CD8-positive, alpha-beta memory T cell (primary cell): ENCODE measurements around the gene PRKCB. TPM values are rescaled to one million over a fixed set of nuclear protein-coding genes. Genes with fewer than 3 reads are reported as not detected.

ENCODE experiments used
- CTCF ChIA-PET: fragments of 350-600 bp; sonication (Branson Sonifier 250); formaldehyde crosslinking; loops from one replicate; lab custom pipeline; 2021; ENCODE audit warnings: antibody characterized with exemption; lab: Charles Lee
- POLR2A ChIA-PET: fragments of 350-600 bp; sonication (Branson Sonifier 250); formaldehyde crosslinking; loops from one replicate; lab custom pipeline; 2021; ENCODE audit warnings: antibody characterized with exemption; lab: Charles Lee
- DNase-seq, 5 donors: peaks; one replicate each; pipeline versions ENCODE4 v3.0.0 to v3.0.0-alpha.2; 2020 to 2022; ENCODE audit warnings: mixed read lengths in 1 of 5
- H3K27ac ChIP-seq: one replicate; pipeline ENCODE4 v1.7.0; 2013; ENCODE audit warnings: low read depth, mild to moderate bottlenecking, low read length, moderate library complexity
- H3K27me3 ChIP-seq: 2 replicates; pipeline ENCODE4 v1.7.0; 2013; ENCODE audit warnings: low read length, mild to moderate bottlenecking; ENCODE audit not compliant: insufficient read depth, poor library complexity, severe bottlenecking
- H3K36me3 ChIP-seq: 2 replicates; pipeline ENCODE4 v1.7.0; 2013; ENCODE audit warnings: mild to moderate bottlenecking, low read length, moderate library complexity; ENCODE audit not compliant: insufficient read depth
- H3K4me1 ChIP-seq: 2 replicates; pipeline ENCODE4 v1.7.0; 2013; ENCODE audit warnings: mild to moderate bottlenecking, low read length, moderate library complexity; ENCODE audit not compliant: insufficient read depth
- H3K4me3 ChIP-seq: 2 replicates; pipeline ENCODE4 v1.7.0; 2013; ENCODE audit warnings: mild to moderate bottlenecking, low read length
- H3K9me3 ChIP-seq: 2 replicates; pipeline ENCODE4 v1.7.0; 2013; ENCODE audit warnings: mild to moderate bottlenecking, low read length
- H3K27ac Mint-ChIP-seq, 8 donors: one replicate each; pipeline ENCODE4 v1.8.0; 2020 to 2021; ENCODE audit warnings: mixed read lengths in 8 of 8, mild to moderate bottlenecking in 6 of 8, inconsistent platforms in 3 of 8, moderate library complexity in 3 of 8
- H3K27me3 Mint-ChIP-seq, 2 donors: one replicate each; pipeline ENCODE4 v1.8.0; 2020 to 2021; ENCODE audit warnings: mixed read lengths in 2 of 2, mild to moderate bottlenecking in 1 of 2, moderate library complexity in 1 of 2
- H3K36me3 Mint-ChIP-seq, 3 donors: one replicate each; pipeline ENCODE4 v1.8.0; 2020 to 2021; ENCODE audit warnings: mixed read lengths in 3 of 3, inconsistent platforms in 1 of 3, mild to moderate bottlenecking in 1 of 3
- H3K4me1 Mint-ChIP-seq, 3 donors: one replicate each; pipeline ENCODE4 v1.8.0; 2020 to 2021; ENCODE audit warnings: mixed read lengths in 3 of 3, inconsistent platforms in 1 of 3, mild to moderate bottlenecking in 1 of 3
- H3K4me3 Mint-ChIP-seq, 7 donors: one replicate each; pipeline ENCODE4 v1.8.0; 2020 to 2021; ENCODE audit warnings: mixed read lengths in 7 of 7, mild to moderate bottlenecking in 6 of 7, moderate library complexity in 4 of 7, inconsistent platforms in 2 of 7
- H3K9me3 Mint-ChIP-seq, 5 donors: one replicate each; pipeline ENCODE4 v1.8.0; 2020 to 2022; ENCODE audit warnings: mixed read lengths in 5 of 5, mild to moderate bottlenecking in 3 of 5, moderate library complexity in 2 of 5, inconsistent platforms in 1 of 5
- polyA plus RNA-seq: library from polyadenylated mRNA; unstranded; fragments of 300-500 nt; fragmentation: Illumina TruSeq; gene quantifications from one replicate; pipeline ENCODE4 v1.2.3, GENCODE V29; 2021
- total RNA-seq, 2 experiments: library from RNA; stranded (reverse); gene quantifications; one replicate each; pipeline ENCODE4 v1.2.3, GENCODE V29; 2021

PRKCB gene
- total and polyA plus RNA-seq, 3 experiments from 2014 or later = 96.5 to 136 (median 98.2) TPM

GRCh38 chr16:24077966-24078365, 242.2 kb downstream of the PRKCB start:
- Histone ChIP-seq H3K27me3 (no peaks in the 10 kb centered on the region), H3K4me1 (no peaks in the 10 kb centered on the region), H3K9me3 (no peaks in the 10 kb centered on the region), H3K27ac (no peak overlapping the region), H3K36me3 (no peaks in the 10 kb centered on the region), H3K4me3 (no peak overlapping the region)
- Mint-ChIP-seq H3K4me3 (no peak overlapping the region), H3K27me3 (no peaks in the 10 kb centered on the region), H3K27ac (no peak overlapping the region), H3K36me3 (peaks cover 0 to 31% (median 10%) of the 10 kb centered on the region in 3 donors), H3K9me3 (no peaks in the 10 kb centered on the region), H3K4me1 (peaks cover 37 to 61% (median 57%) of the 10 kb centered on the region in 3 donors)
- DNase-seq = no peak
- ChIA-PET CTCF (no interaction called here), POLR2A (no interaction called here)

- CTCF ChIA-PET = no interaction called here
- H3K27ac ChIP-seq = no peak overlapping the region
These were observed 249.9 kb downstream of the PRKCB start for GRCh38 chr16:24085666-24086065.

GRCh38 chr16:24087891-24088410, 252.2 kb downstream of the PRKCB start:
- H3K27me3 ChIP-seq = no peaks in the 10 kb centered on the region
- peaks cover 14 to 22% (median 17%) of the 10 kb centered on the region in 5 donors for H3K9me3 Mint-ChIP-seq
- no peaks in the 10 kb centered on the region for H3K4me1 ChIP-seq
- ChIA-PET CTCF (no interaction called here), POLR2A (no interaction called here)
- no peak overlapping the region for H3K4me3 Mint-ChIP-seq
- H3K27ac ChIP-seq = no peak overlapping the region
- H3K27ac Mint-ChIP-seq = no peak overlapping the region
- H3K27me3 Mint-ChIP-seq = peaks cover 0 to 2% of the 10 kb centered on the region in 2 donors
- H3K36me3 Mint-ChIP-seq = peaks cover 27 to 61% (median 46%) of the 10 kb centered on the region in 3 donors
- peaks cover 32 to 45% (median 36%) of the 10 kb centered on the region in 3 donors for H3K4me1 Mint-ChIP-seq
- peaks cover 14% of the 10 kb centered on the region for H3K9me3 ChIP-seq
- peaks cover 4% of the 10 kb centered on the region for H3K36me3 ChIP-seq
- H3K4me3 ChIP-seq = no peak overlapping the region
- no peak for DNase-seq

More at GRCh38 chr16:24085666-24086065, 249.9 kb downstream of the PRKCB start:
- no peak overlapping the region for H3K4me3 Mint-ChIP-seq
- peaks cover 0 to 2% of the 10 kb centered on the region in 2 donors for H3K27me3 Mint-ChIP-seq
- H3K27ac Mint-ChIP-seq = peak overlapping the region in 4 of 8 donors; percentile 8 to 72 (median 18)
- Histone ChIP-seq H3K36me3 (no peaks in the 10 kb centered on the region), H3K4me1 (no peaks in the 10 kb centered on the region), H3K9me3 (peaks cover 8% of the 10 kb centered on the region), H3K4me3 (no peak overlapping the region), H3K27me3 (no peaks in the 10 kb centered on the region)
- peaks cover 10 to 44% (median 26%) of the 10 kb centered on the region in 3 donors for H3K36me3 Mint-ChIP-seq
- POLR2A ChIA-PET = no interaction called here
- DNase-seq = no peak
- peaks cover 7 to 10% (median 8%) of the 10 kb centered on the region in 5 donors for H3K9me3 Mint-ChIP-seq
- H3K4me1 Mint-ChIP-seq = peaks cover 15 to 28% (median 21%) of the 10 kb centered on the region in 3 donors

GRCh38 chr16:24088767-24089166, 253.0 kb downstream of the PRKCB start:
- H3K36me3 ChIP-seq = peaks cover 12% of the 10 kb centered on the region
- H3K27ac ChIP-seq = no peak overlapping the region
- H3K4me3 Mint-ChIP-seq = no peak overlapping the region
- no peaks in the 10 kb centered on the region for H3K27me3 ChIP-seq
- CTCF ChIA-PET = no interaction called here
- POLR2A ChIA-PET = no interaction called here
- peaks cover 0 to 2% of the 10 kb centered on the region in 2 donors for H3K27me3 Mint-ChIP-seq
- peaks cover 29 to 69% (median 48%) of the 10 kb centered on the region in 3 donors for H3K36me3 Mint-ChIP-seq
- peaks cover 14 to 22% (median 17%) of the 10 kb centered on the region in 5 donors for H3K9me3 Mint-ChIP-seq
- H3K4me1 Mint-ChIP-seq = peaks cover 32 to 45% (median 37%) of the 10 kb centered on the region in 3 donors
- no peak for DNase-seq
- peaks cover 14% of the 10 kb centered on the region for H3K9me3 ChIP-seq
- H3K4me1 ChIP-seq = no peaks in the 10 kb centered on the region
- no peak overlapping the region for H3K27ac Mint-ChIP-seq
- H3K4me3 ChIP-seq = no peak overlapping the region

GRCh38 chr16:24091125-24091524, 255.3 kb downstream of the PRKCB start:
- Mint-ChIP-seq H3K4me1 (peaks cover 26 to 30% (median 29%) of the 10 kb centered on the region in 3 donors), H3K27ac (peak overlapping the region in 1 of 8 donors; percentile 58), H3K27me3 (peaks cover 0 to 2% of the 10 kb centered on the region in 2 donors), H3K36me3 (peaks cover 39 to 86% (median 57%) of the 10 kb centered on the region in 3 donors), H3K4me3 (no peak overlapping the region), H3K9me3 (peaks cover 14 to 22% (median 17%) of the 10 kb centered on the region in 5 donors)
- Histone ChIP-seq H3K36me3 (peaks cover 31% of the 10 kb centered on the region), H3K4me1 (no peaks in the 10 kb centered on the region), H3K4me3 (no peak overlapping the region), H3K27ac (no peak overlapping the region), H3K27me3 (no peaks in the 10 kb centered on the region), H3K9me3 (peaks cover 14% of the 10 kb centered on the region)
- DNase-seq = no peak
- ChIA-PET CTCF (no interaction called here), POLR2A (interaction anchor here (0.6 kb wide), 1 partner anchor 20 kb away, joined by 3 read pairs; no protein-coding TSS in a partner anchor)

GRCh38 chr16:24093049-24093448, 257.3 kb downstream of the PRKCB start:
- no peak for DNase-seq
- H3K27me3 Mint-ChIP-seq = peaks cover 0 to 2% of the 10 kb centered on the region in 2 donors
- Histone ChIP-seq H3K27ac (no peak overlapping the region), H3K36me3 (peaks cover 37% of the 10 kb centered on the region), H3K27me3 (no peaks in the 10 kb centered on the region), H3K9me3 (peaks cover 14% of the 10 kb centered on the region), H3K4me3 (no peak overlapping the region), H3K4me1 (no peaks in the 10 kb centered on the region)
- peak overlapping the region in 1 of 7 donors; percentile 68 for H3K4me3 Mint-ChIP-seq
- POLR2A ChIA-PET = no interaction called here
- H3K4me1 Mint-ChIP-seq = peaks cover 30 to 35% (median 33%) of the 10 kb centered on the region in 3 donors
- peaks cover 45 to 89% (median 56%) of the 10 kb centered on the region in 3 donors for H3K36me3 Mint-ChIP-seq
- CTCF ChIA-PET = no interaction called here
- peaks cover 14 to 22% (median 17%) of the 10 kb centered on the region in 5 donors for H3K9me3 Mint-ChIP-seq
- peak overlapping the region in 6 of 8 donors; percentile 1 to 79 (median 62) for H3K27ac Mint-ChIP-seq

GRCh38 chr16:24094660-24095059, 258.9 kb downstream of the PRKCB start:
- no peak for DNase-seq
- H3K4me3 ChIP-seq = no peak overlapping the region
- Mint-ChIP-seq H3K27ac (peak overlapping the region in 6 of 8 donors; percentile 3 to 94 (median 70)), H3K4me1 (peaks cover 26 to 30% (median 29%) of the 10 kb centered on the region in 3 donors), H3K27me3 (peaks cover 0 to 2% of the 10 kb centered on the region in 2 donors), H3K36me3 (peaks cover 41 to 90% (median 42%) of the 10 kb centered on the region in 3 donors), H3K9me3 (peaks cover 11 to 22% (median 17%) of the 10 kb centered on the region in 5 donors), H3K4me3 (no peak overlapping the region)
- no peaks in the 10 kb centered on the region for H3K27me3 ChIP-seq
- ChIA-PET CTCF (no interaction called here), POLR2A (no interaction called here)
- no peaks in the 10 kb centered on the region for H3K4me1 ChIP-seq
- H3K27ac ChIP-seq = no peak overlapping the region
- peaks cover 37% of the 10 kb centered on the region for H3K36me3 ChIP-seq
- H3K9me3 ChIP-seq = peaks cover 14% of the 10 kb centered on the region

GRCh38 chr16:24098896-24099295, 263.1 kb downstream of the PRKCB start:
- CTCF ChIA-PET = interaction anchor here (0.6 to 1.1 kb wide), 2 partner anchors 41 to 154 kb away, joined by 3 read pairs; no protein-coding TSS in a partner anchor
- H3K4me1 Mint-ChIP-seq = peaks cover 14 to 24% (median 19%) of the 10 kb centered on the region in 3 donors

More at GRCh38 chr16:24098896-24099295, 263.1 kb downstream of the PRKCB start:
- H3K36me3 Mint-ChIP-seq = peaks cover 16 to 87% (median 24%) of the 10 kb centered on the region in 3 donors
- H3K27ac Mint-ChIP-seq = peak overlapping the region in 2 of 8 donors; percentile 36 to 51
- Histone ChIP-seq H3K4me1 (no peaks in the 10 kb centered on the region), H3K4me3 (no peak overlapping the region), H3K9me3 (no peaks in the 10 kb centered on the region), H3K27ac (no peak overlapping the region), H3K36me3 (peaks cover 24% of the 10 kb centered on the region), H3K27me3 (no peaks in the 10 kb centered on the region)
- POLR2A ChIA-PET = no interaction called here
- peaks cover 0 to 5% of the 10 kb centered on the region in 2 donors for H3K27me3 Mint-ChIP-seq
- H3K9me3 Mint-ChIP-seq = no peaks in the 10 kb centered on the region
- no peak overlapping the region for H3K4me3 Mint-ChIP-seq
- DNase-seq = no peak
